A549 (cell line): Measurements from ENCODE around the gene KRT222. TPM values are rescaled to one million over a fixed set of nuclear protein-coding genes. Genes with fewer than 3 reads are reported as not detected.

Experiments
- ATAC-seq, 2 experiments: fragments of 200-7000 bp in 1 of 2; fragments of >200 bp in 1 of 2; cut with Nextera tagmentation in 1 of 2; cut with Tn5 transposase in 1 of 2; 3 replicates each; pipeline versions ENCODE4 v1.8.0 to v1.9.1; 2018 to 2020; ENCODE audit warnings: mild to moderate bottlenecking in 1 of 2, moderate library complexity in 1 of 2
- CTCF ChIA-PET: fragments of 300-600 bp; sonication (Branson Sonifier 250); formaldehyde crosslinking; extraction: SDS; loops from one replicate; lab custom pipeline; 2021; ENCODE audit warnings: antibody characterized with exemption, inconsistent platforms; lab: Yijun Ruan, JAX
- POLR2A ChIA-PET: fragments of 350-600 bp; formaldehyde crosslinking; extraction: SDS; loops from one replicate; lab custom pipeline; 2021; ENCODE audit warnings: antibody characterized with exemption, inconsistent platforms; lab: Yijun Ruan, JAX
- DNase-seq, 2 experiments: peaks; one replicate each; pipeline versions ENCODE4 v3.0.0 to v3.0.0-alpha.2; 2011 to 2016; ENCODE audit warnings: low read depth in 1 of 2, low spot score in 1 of 2
- FAIRE-seq: peaks from 2 replicates; lab custom pipeline; 2011; peaks lifted over from hg19 to GRCh38; lab: Jason Lieb, UNC
- H3K27ac ChIP-seq, 2 experiments: fragments of >200 bp; sonication (Bioruptor Twin); formaldehyde crosslinking; 3 replicates each; pipeline ENCODE4 v1.5.1; 2016 to 2017
- H3K4me1 ChIP-seq: fragments of >200 bp; sonication (Bioruptor Twin); formaldehyde crosslinking; 3 replicates; pipeline ENCODE4 v1.6.1; 2016
- H3K4me2 ChIP-seq: fragments of >200 bp; sonication (Bioruptor Twin); formaldehyde crosslinking; 3 replicates; pipeline ENCODE4 v1.6.1; 2016
- H3K4me3 ChIP-seq: fragments of >200 bp; sonication (Bioruptor Twin); formaldehyde crosslinking; 3 replicates; pipeline ENCODE4 v1.5.1; 2016
- H3K9me3 ChIP-seq: fragments of >200 bp; sonication (Bioruptor Twin); formaldehyde crosslinking; 3 replicates; pipeline ENCODE4 v1.6.1; 2016
- BCL3 ChIP-seq: fragments of >200 bp; sonication (Bioruptor Twin); formaldehyde crosslinking; IDR thresholded peaks from 3 replicates; pipeline ENCODE4 v1.6.1; 2016
- BHLHE40 ChIP-seq: IDR thresholded peaks from 2 replicates; pipeline ENCODE4 v1.6.1; 2012; ENCODE audit warnings: low read depth, low read length, inconsistent platforms
- CHD4 ChIP-seq: fragments of 200-600 bp; sonication (generic); IDR thresholded peaks from 2 replicates; pipeline ENCODE4 v1.6.1; 2016; ENCODE audit warnings: antibody characterized with exemption, mild to moderate bottlenecking, borderline replicate concordance
- E2F6 ChIP-seq: IDR thresholded peaks from 2 replicates; pipeline ENCODE4 v1.6.1; 2012; ENCODE audit warnings: low read depth, borderline replicate concordance
- EHMT2 ChIP-seq: fragments of 200-600 bp; sonication (generic); IDR thresholded peaks from 2 replicates; pipeline ENCODE4 v1.6.1; 2016; ENCODE audit warnings: antibody characterized with exemption, low read depth, mild to moderate bottlenecking, moderate library complexity
- ELK1 ChIP-seq: fragments of 150-350 bp; IDR thresholded peaks from 2 replicates; pipeline ENCODE4 v1.6.1; 2014; ENCODE audit warnings: low read depth, mild to moderate bottlenecking, low read length
- ESRRA ChIP-seq: fragments of 150-350 bp; IDR thresholded peaks from 2 replicates; pipeline ENCODE4 v1.6.1; 2014; ENCODE audit warnings: mild to moderate bottlenecking, low read length, borderline replicate concordance
- FOSB ChIP-seq: fragments of 250-450 bp; sonication (Bioruptor Pico); IDR thresholded peaks from 2 replicates; pipeline ENCODE4 v1.5.0; 2020; ENCODE audit warnings: mild to moderate bottlenecking, moderate library complexity
- HEYL ChIP-seq: fragments of 250-450 bp; sonication (Bioruptor Pico); IDR thresholded peaks from 2 replicates; pipeline ENCODE4 v1.8.0; 2021; ENCODE audit warnings: mild to moderate bottlenecking, moderate library complexity
- HMGXB4 ChIP-seq: fragments of 250-450 bp; sonication (Bioruptor Pico); IDR thresholded peaks from 2 replicates; pipeline ENCODE4 v1.5.0; 2021; ENCODE audit warnings: mild to moderate bottlenecking, moderate library complexity, borderline replicate concordance
- HOXA7 ChIP-seq: fragments of 250-450 bp; sonication (Bioruptor Pico); IDR thresholded peaks from 2 replicates; pipeline ENCODE4 v1.5.0; 2020; ENCODE audit warnings: mild to moderate bottlenecking, moderate library complexity
- JUNB ChIP-seq: fragments of >200 bp; sonication (Bioruptor Twin); formaldehyde crosslinking; IDR thresholded peaks from 2 replicates; pipeline ENCODE4 v1.6.1; 2016
- NR3C1 ChIP-seq: fragments of >200 bp; sonication (Bioruptor Twin); formaldehyde crosslinking; IDR thresholded peaks from 3 replicates; pipeline ENCODE4 v1.6.1; 2017
- PHF8 ChIP-seq: fragments of 200-600 bp; sonication (generic); IDR thresholded peaks from 2 replicates; pipeline ENCODE4 v1.6.1; 2016; ENCODE audit warnings: low read depth, mild to moderate bottlenecking, antibody characterized with exemption, moderate library complexity, borderline replicate concordance
- POLR2AphosphoS2 ChIP-seq: conservative IDR thresholded peaks from 2 replicates; pipeline ENCODE4 v1.6.1; 2012; ENCODE audit warnings: low read length, improper control_type of control experiment, inconsistent platforms
- RAD21 ChIP-seq, 2 experiments: fragments of >200 bp in 1 of 2; sonication (Bioruptor Twin) in 1 of 2; formaldehyde crosslinking in 1 of 2; IDR thresholded peaks in 1 of 2; conservative IDR thresholded peaks in 1 of 2; 2 replicates in 1 of 2; 3 replicates in 1 of 2; pipeline ENCODE4 v1.6.1; 2012 to 2018; ENCODE audit warnings: inconsistent platforms in 1 of 2
- RFX5 ChIP-seq: fragments of 450-650 bp; IDR thresholded peaks from 2 replicates; pipeline ENCODE4 v1.7.1; 2014; ENCODE audit warnings: antibody characterized with exemption, mild to moderate bottlenecking, moderate library complexity
- RNF2 ChIP-seq: fragments of 200-600 bp; sonication (generic); IDR thresholded peaks from 2 replicates; pipeline ENCODE4 v1.6.1; 2016; ENCODE audit warnings: low read depth, mild to moderate bottlenecking, antibody characterized with exemption, moderate library complexity, borderline replicate concordance
- TFCP2L1 ChIP-seq: fragments of 250-450 bp; sonication (Bioruptor Pico); IDR thresholded peaks from 2 replicates; pipeline ENCODE4 v1.5.0; 2021; ENCODE audit warnings: mild to moderate bottlenecking
- WGBS: methylation state at CpG from one replicate; pipeline ENCODE4 v1.1.6; 2017; ENCODE audit errors: missing lambda C conversion rate; 5-methylcytosine and 5-hydroxymethylcytosine counted together
- polyA plus RNA-seq, 4 experiments: library from polyadenylated mRNA; depleted of rRNA in 3 of 4; stranded (reverse); fragments of >200 nt; fragmentation: RNase III in 1 of 4; extraction: RNeasy Plus Mini Kit Qiagen cat#74134 plus additional on column Dnase treatment in 1 of 4; gene quantifications; 2 replicates in 3 of 4; 3 replicates in 1 of 4; pipeline ENCODE4 v1.2.3, GENCODE V29; 2011 to 2017
- TF ChIP-seq, protein P1 (sequence below): fragments of >200 bp; sonication (Bioruptor Twin); formaldehyde crosslinking; IDR thresholded peaks from 3 replicates; pipeline ENCODE4 v1.5.1; 2016
- TF ChIP-seq, protein P2 (sequence below): IDR thresholded peaks from 2 replicates; pipeline ENCODE4 v1.6.1; 2012

Gene KRT222
- polyA plus RNA-seq, 2 of the 4 experiments (the other 2 are of a cell fraction) = 1.8 TPM

GRCh38 chr17:40622509-40622928 lies 42.5 kb downstream of the KRT222 start:
- no peak for ATAC-seq
- no peak overlapping the region for H3K27ac ChIP-seq
- H3K9me3 ChIP-seq = no peaks in the 10 kb centered on the region
- no peak overlapping the region for H3K4me3 ChIP-seq
- TF ChIP-seq POLR2AphosphoS2 = no peak
- no peak for TF ChIP-seq BCL3
- TF ChIP-seq ELK1 = no peak
- TF ChIP-seq HMGXB4 (CRISPR knock-in tag) = no peak
- TF ChIP-seq PHF8 = no peak
- TF ChIP-seq E2F6 = no peak
- TF ChIP-seq, protein P1, sequence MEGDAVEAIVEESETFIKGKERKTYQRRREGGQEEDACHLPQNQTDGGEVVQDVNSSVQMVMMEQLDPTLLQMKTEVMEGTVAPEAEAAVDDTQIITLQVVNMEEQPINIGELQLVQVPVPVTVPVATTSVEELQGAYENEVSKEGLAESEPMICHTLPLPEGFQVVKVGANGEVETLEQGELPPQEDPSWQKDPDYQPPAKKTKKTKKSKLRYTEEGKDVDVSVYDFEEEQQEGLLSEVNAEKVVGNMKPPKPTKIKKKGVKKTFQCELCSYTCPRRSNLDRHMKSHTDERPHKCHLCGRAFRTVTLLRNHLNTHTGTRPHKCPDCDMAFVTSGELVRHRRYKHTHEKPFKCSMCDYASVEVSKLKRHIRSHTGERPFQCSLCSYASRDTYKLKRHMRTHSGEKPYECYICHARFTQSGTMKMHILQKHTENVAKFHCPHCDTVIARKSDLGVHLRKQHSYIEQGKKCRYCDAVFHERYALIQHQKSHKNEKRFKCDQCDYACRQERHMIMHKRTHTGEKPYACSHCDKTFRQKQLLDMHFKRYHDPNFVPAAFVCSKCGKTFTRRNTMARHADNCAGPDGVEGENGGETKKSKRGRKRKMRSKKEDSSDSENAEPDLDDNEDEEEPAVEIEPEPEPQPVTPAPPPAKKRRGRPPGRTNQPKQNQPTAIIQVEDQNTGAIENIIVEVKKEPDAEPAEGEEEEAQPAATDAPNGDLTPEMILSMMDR = no peak
- no peak for TF ChIP-seq ESRRA
- TF ChIP-seq CHD4 = no peak
- TF ChIP-seq, protein P2, sequence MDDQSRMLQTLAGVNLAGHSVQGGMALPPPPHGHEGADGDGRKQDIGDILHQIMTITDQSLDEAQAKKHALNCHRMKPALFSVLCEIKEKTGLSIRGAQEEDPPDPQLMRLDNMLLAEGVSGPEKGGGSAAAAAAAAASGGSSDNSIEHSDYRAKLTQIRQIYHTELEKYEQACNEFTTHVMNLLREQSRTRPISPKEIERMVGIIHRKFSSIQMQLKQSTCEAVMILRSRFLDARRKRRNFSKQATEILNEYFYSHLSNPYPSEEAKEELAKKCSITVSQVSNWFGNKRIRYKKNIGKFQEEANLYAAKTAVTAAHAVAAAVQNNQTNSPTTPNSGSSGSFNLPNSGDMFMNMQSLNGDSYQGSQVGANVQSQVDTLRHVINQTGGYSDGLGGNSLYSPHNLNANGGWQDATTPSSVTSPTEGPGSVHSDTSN = no peak
- ChIA-PET CTCF (interaction anchor here (0.8 to 20.0 kb wide), 7 partner anchors 15 to 1042 kb away, joined by 3 to 304 read pairs (median 3); no protein-coding TSS in a partner anchor), POLR2A (no interaction called here)
- no peak for DNase-seq
- H3K4me1 ChIP-seq = 0 out of 3 replicates have a peak, but pooled peaks cover 3% of the 10 kb centered on the region
- 74% methylated on average over 3 of the region's 3 CpGs for WGBS
- H3K4me2 ChIP-seq = no peak overlapping the region
- no peak for FAIRE-seq

DNA sequence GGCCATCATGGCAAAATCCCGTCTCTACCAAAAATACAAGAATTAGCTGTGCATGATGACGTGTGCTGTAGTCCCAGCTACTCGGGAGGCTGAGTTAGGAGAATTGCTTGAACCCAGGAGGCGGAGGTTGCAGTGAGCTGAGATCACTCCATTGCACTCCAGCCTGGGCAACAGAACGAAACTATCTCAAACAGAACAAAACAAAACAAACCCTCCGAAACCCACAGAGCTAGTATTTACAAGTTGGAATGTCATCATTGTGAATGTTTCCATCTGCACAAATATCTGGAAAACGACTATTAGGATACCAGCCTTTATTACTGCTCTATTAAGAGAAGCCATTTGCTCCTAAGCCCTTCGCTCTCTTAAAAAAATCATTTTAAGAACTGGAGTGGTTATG lies 43.4 kb downstream of the KRT222 start:
- POLR2A ChIA-PET = no interaction called here
- no peak overlapping the region for H3K4me2 ChIP-seq
- no peaks in the 10 kb centered on the region for H3K9me3 ChIP-seq
- 63% methylated on average over 8 of the region's 8 CpGs for WGBS
- H3K4me1 ChIP-seq = 0 out of 3 replicates have a peak, but pooled peaks cover 3% of the 10 kb centered on the region
- FAIRE-seq = no peak
- no peak overlapping the region for H3K27ac ChIP-seq
- CTCF ChIA-PET = interaction anchor here (1.1 to 20.0 kb wide), 9 partner anchors 8 to 1048 kb away, joined by 3 to 304 read pairs (median 7); no protein-coding TSS in a partner anchor
- H3K4me3 ChIP-seq = no peak overlapping the region
- no peak for DNase-seq
- no peak for ATAC-seq
- TF ChIP-seq NR3C1 (no peak), ELK1 (no peak), BHLHE40 (no peak), FOSB (CRISPR knock-in tag) (no peak), TFCP2L1 (CRISPR knock-in tag) (no peak), HEYL (CRISPR knock-in tag) (no peak), JUNB (no peak), HOXA7 (CRISPR knock-in tag) (no peak), RNF2 (no peak), RAD21 (conservative IDR thresholded peaks at IDR 0.05 in 1 of 2, IDR thresholded peaks at IDR 0.05 in 1 of 2) (no peak), EHMT2 (no peak), RFX5 (no peak)
- TF ChIP-seq, protein P2 = no peak
